ENCODE results near the gene TNFRSF8.
"Not testable (repeated sequence)": the region's sequence is repeated elsewhere in the genome, so short reads cannot be mapped to it uniquely, and the experiment has no call there.

TNFRSF8 gene

DNA sequence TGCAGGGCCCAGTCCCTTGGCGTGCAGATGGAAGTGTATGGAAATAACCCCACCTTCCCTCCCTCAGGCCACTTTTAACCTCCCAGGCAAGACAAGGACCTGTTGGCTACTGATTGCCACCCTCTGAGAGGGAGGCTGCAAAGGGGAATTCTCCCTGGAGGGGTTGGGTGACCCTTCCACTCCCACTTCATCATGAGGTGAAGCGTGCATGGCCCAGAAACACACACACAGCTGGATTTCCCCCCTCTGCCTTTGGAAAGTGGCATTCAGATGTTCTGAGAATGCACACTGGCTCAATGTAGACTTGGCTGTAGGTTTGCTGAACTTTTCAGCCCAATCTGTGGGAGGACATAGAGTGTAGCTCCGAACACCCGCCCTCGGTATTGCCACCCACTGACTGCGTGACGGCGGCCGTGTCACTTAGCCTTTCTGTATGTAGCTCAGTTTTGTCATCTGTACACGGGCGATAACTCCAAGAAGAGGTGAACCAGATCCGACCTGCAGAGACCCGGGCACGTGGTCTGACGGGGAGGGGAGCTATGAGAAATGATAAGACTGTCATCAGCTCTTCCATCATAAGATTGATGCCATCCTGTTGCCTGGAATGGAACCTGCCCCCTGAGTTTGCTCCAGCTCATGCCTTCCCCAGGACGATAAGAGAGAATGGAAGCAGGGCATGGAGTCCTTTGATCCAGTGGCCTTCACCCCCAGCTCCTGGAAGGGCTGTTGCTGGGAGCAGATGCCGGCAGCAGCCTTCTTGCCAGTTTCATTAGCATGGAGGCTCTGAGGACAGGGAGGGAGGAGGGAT, 24.5 kb upstream of the TNFRSF8 start:
- DNase-seq: no peak

DNA sequence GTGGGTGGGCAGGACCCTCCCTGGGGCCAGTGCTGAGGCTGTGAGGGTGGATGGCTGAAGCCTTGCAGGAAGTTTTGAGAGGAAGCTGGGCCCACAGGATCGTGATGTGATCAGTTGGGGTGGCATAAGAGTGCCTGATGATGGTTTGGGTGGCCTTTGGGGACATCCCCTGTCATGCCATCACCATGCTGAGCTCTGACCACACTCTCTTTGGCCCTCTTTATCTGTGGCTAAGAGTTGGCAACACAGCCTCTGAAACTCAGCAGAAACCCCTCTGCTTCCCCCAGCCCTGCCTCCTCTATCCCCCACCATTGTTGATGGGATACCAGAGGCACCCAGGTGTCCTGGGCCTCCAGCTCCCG, 24.0 kb upstream of the TNFRSF8 start:
- DNase-seq: no peak

DNA sequence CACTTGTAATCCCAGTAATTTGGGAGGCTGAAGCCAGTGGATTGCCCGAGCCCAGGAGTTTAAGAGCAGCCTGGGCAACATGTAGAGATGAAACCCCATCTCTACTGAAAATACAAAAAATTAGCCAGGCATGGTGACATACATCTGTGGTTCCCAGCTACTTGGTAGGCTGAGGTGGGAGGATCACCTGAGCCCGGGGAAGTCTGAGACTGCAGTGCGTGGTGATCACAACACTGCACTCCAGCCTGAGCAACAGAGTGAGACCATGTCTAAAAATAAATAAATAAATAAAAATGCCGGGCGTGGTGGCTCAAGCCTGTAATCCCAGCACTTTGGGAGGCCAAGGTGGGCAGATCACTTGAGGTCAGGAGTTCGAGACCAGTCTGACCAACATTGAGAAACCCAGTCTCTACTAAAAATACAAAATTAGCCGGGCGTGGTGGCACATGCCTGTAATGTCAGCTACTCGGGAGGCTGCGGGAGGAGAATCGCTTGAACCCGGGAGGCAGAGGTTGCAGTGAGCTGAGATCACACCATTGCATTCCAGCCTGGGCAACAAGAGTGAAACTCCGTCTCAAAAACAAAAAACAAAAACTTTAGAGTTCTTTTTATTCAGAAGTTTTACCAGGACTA, 23.2 kb upstream of the TNFRSF8 start:
- not testable (repeated sequence) for DNase-seq

DNA sequence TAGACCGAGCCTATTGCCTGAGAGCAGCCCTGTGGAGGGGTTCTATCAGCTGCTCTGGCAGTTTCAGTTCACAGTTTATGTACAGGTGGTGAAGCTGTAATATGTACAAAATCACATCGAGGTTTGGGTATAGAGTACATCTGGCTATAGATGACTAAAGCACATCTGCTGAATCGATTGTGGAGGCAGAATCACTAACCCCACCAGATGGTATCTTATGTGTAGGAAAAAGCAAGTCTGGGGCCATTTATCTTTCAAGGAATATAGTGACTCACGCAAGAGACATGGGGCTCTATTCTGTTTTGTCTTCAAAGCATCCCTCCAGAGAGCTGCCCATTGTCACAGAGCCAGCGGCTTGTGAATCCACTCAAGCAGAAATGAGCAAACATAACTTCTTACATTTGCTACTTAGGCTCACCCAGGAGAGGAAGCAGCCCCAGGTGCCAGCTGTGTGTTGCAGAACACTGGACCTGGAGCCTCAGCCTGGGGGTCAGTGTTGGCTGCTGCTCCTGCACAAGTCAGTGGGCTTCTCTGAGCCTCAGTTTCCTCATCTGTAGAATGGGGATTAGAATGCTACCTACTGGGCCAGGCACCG, 22.5 kb upstream of the TNFRSF8 start:
- DNase-seq: peak in 1 of 51 donors; percentile 29

DNA sequence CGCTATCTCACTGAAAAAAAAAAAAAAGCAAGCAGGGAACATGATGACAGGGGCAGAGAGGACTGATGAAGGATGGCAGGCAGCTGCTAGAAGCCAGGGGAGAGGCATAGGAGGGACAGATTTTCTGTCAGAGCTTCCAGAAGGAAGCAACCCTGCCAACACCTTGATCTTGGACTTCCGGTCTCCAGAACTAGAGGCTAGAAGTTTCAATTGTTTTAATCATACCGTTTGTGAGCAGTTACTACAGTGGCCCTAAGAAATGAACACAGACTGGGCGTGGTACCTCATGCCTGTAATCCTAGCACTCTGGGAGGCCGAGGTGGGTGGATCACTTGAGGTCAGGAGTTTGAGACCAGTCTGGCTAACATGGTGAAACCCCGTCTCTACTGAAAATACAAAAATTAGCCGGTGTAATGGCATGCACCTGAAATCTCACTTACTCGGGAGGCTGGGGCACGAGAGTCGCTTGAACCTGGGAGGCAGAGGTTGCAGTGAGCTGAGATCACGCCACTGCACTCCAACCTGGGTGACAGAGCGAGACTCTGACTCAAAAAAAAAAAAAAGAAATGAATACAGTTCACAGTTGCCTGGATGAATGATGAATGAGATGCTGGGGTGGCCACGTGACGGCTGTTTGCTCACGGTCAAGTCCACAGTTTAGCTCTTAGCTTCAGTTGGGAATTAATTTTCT, 18.8 kb upstream of the TNFRSF8 start:
- peak in 3 of 51 donors; percentile 3 to 22 (median 6) for DNase-seq

DNA sequence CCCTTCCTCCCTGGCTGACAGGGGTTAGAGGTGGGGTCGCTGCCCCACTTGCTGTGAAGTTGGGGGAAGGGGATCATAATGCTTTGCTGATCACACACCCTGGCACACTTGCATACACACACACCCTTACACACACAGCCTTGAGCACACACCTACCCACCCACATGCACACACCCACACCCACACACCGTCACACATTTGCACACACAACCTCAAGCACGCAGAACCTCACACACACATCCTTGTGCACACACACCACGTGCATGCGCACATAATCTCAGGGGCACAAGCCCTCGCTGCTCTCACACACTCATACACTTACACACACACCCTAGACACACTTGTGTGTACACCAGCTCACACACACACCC, 16.4 kb upstream of the TNFRSF8 start:
- DNase-seq: no peak

DNA sequence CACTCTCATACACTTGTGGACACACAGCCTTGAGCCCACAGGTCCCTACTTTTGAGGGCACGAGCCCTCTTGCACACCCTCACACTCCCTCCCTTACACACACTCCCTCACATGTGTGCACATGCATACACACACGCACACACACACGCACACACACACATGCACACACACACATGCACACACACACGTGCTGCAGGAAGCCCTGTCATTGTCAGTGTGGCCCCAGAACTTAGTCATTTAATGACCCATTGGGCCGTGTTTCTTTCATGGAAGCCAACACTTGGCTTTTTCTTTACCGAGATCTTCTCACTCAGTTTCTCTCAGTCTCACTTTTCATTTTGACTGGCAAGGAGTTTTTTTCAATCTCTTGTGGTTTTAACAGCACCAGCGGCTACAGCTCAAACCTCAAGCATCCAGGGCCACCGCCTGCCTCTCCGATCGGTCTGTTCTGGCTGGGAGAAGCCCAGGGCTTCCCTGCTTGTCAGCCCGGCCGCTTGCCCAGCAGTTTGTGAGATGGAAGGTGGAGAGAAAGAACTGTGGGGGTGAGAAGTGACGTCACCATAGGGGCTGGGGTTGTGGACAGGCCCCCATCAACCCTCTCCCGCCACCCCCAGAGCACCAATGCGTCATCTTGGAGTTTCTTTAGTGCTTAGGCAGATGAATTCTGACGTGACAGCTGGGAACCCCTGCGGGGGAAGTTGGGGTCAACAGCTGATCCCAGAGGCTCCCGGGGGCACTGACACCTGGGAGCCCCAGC, 15.8 kb upstream of the TNFRSF8 start:
- DNase-seq: no peak

DNA sequence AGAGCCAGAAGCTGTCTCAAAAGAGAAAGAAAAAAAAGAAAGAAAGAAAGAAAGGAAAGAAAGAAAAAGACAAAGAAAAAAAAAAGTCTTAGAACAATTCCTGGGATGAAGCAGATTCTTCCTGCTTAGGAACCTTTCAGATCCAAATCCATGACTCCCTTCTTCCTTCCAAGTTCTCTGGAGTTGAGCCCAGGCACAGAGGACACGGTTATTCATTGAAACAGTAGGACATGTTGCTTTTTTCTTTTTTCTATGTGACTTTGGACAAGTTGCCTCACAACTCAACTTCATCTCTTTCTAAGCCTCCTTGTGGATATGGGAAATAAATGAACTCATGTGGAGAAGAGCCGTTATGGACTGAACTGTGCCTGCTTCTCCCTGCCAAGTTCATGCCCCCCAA, 14.7 kb upstream of the TNFRSF8 start:
- DNase-seq: peak in 11 of 51 donors; percentile 5 to 42 (median 22)

DNA sequence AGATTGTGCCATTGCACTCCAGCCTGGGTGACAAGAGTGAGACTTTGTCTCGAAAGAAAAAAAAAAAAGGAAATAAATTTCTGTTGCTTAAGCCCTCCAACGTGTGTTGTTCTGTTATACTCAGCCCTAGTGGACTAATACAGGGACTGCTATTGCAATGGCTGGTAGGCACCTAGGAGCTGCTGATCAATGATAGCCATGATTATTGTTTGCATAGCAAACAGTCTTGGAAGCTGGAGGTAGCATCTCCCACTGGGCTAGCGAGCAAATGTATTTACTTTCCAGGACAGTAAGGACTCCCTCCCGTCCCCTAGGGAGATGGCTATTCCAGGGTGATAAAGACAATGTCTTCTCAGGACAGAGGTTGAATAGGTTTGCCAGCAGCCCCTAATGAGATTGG, 13.5 kb upstream of the TNFRSF8 start:
- DNase-seq: no peak

DNA sequence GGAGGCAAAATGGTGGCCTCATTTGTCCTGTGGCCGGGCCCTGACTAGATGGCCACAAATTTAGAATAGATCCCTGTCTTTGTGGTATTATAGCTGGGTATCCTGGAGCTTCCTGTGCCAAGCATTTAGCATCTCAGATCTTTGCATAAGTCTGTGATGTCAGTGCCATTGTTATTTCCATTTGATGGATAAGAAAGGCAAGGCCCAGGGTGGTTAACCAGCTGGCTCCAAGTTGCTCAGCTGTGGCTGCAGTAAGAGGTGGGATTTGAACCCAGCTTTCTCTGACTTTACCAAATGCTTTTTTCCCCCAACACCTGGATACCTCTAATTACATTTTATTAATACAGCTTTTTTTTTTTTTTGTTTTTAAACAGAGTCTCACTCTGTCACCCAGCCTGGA, 11.7 kb upstream of the TNFRSF8 start:
- DNase-seq: no peak

DNA sequence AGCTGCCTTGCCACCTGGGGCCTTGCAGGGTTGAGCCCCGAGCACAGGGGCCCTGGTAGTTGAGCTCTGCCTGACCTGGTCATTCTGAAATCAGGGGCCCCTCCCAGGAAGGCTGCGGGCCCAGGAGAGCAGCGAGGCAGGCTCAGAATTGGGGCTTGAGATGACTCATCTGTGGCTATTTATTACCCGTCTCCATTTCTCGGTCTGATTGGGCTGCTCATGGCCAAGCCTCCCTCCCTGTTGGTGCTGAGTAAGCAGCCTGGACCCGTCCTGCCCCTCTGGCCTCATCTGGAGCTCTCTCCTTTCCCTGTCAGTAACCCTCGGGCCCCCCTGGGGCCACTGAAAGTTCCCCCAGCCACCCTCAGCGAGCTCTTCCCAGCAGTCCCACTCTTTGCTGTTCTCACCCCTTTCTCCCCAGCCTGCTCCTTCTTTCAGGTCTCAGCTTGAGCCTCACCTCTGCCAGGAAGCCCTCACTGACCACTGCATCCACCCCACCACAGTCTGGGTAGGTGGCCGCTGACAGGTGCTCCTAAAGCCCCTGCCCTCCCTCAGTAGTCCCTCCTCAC, 11.0 kb upstream of the TNFRSF8 start:
- peak in 10 of 51 donors; percentile 7 to 53 (median 24) for DNase-seq

DNA sequence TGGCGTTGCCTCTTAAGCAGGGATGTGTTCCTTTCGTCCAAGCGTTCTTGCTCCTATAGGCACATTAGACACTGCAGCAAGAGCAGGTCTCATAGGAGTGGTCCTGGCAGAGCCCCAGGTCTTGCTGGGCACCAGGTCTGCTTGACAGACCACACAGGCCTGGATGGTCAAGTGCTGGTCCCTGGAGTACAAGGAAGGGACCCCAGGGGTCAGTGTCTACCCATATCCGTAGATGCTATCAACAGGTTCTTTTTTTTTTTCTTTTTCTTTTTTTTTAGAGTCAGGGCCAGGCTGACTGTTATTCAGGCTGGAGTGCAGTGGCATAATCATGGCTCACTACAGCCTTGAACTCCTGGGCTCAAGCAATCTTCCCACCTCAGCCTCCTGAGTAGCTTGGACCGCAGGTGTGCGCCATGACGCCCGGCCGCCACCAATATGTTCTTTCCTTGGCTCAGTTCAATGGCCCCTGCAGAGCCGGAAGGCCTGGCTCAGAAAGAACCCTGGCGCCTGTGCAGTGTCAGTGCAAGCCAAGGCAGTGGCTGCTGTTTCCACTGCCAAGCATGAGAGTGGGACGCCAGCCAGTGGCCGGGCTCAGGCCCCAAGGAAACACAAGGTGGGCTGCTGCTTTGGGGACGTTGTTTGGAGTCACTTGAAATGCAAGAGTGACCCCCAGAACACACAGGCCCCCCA, 10.0 kb upstream of the TNFRSF8 start:
- peak in 29 of 51 donors; percentile 5 to 64 (median 39) for DNase-seq

DNA sequence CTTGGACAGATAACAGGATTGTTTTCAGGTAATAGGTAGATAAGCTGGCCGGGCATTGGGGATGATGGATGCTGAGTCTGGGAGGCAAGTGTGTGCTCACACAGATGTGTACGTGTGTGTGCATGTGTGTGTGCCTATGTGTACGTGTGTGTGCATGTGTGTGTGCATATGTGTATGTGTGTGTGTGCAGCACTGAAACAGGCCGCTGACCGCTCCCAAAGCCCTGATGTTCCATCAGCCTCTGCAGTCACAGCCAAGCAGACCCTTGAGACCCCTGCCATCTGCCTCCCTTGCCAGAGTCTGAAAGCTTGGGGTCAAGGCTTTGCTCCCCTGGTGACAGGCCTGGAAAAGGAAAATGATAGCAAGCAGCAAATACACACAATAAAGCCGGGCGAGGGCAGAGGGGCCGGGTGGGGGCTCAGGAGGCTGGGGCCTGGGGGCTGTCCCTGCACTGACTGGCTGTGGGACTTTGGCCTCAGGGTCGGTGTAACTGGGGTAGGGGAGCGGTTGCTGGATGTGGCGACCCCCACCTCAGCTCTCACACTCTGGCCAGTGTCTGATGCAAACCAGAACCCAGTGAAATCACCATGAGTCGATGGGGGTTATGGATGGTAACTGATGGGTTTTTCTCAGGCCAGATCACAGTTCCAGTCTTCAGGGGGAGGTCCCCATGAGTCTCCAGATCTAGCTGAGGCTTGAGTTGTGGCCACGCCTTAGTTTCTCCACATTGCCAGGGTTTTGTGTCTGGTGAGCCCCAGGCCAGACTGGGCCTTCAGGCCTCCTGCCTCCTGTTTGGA, 9.2 kb upstream of the TNFRSF8 start:
- DNase-seq: no peak

DNA sequence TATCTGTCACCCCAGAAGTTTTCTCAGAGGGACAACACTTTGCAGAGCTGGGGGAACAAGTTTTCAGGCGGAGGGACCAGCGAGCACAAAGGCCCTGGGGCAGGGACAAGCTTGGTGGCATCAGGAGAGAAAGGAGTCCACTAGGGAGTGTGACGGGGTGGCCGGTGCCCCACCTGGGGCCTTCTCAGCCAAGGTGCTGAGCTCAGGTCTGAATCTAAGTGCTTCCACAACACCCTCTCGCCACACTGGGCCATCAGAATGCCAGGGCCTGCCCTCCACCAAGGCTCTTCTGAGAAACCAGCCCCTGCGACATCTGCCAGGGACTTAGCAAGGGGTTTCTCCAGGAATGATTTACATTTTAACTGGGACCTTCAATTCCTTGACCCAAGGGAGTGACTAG, 7.8 kb upstream of the TNFRSF8 start:
- no peak for DNase-seq

DNA sequence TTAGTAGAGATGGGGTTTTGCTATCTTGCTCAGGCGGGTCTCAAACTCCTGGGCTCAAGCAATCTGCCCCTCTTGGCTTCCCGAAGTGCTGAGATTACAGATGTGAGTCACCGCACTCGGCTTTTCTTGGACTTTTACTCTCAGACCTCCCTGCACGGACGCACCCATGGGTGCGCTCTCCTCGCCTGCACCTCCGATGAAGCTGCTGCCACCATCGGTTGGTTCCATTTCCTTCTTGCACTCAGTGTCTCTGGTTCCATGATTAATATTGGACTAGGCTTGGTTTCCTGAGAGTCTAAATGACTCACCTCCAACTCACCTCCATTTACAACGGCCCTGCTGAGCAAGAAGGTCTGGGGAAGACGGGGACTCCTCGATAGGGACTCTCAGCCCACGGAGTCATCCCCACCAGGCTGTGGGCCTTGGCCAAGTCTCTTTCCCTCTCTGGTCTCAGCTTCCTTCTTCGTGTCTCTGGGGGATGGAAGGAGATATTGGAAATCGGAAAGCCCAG, 6.7 kb upstream of the TNFRSF8 start:
- DNase-seq: no peak

DNA sequence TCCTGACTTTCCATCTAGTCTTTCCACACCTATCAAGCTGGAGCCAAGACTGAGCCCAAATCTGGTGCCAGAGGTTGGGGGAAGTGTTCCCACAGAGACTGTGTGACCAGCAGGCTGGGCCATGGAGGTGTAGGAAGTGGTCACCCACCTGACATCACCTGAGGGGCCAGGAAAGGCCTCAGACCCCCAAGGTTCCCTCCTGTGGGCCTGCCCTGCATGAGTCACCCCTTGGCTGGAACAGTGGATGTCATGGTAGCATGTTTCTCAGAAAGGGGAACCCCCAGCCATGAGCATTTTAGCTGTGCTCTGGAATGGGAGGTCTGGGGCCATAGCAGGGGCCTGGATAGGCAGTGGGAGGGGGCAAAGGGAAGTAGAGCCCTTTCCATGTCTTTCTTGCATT, 5.7 kb upstream of the TNFRSF8 start:
- DNase-seq: no peak

DNA sequence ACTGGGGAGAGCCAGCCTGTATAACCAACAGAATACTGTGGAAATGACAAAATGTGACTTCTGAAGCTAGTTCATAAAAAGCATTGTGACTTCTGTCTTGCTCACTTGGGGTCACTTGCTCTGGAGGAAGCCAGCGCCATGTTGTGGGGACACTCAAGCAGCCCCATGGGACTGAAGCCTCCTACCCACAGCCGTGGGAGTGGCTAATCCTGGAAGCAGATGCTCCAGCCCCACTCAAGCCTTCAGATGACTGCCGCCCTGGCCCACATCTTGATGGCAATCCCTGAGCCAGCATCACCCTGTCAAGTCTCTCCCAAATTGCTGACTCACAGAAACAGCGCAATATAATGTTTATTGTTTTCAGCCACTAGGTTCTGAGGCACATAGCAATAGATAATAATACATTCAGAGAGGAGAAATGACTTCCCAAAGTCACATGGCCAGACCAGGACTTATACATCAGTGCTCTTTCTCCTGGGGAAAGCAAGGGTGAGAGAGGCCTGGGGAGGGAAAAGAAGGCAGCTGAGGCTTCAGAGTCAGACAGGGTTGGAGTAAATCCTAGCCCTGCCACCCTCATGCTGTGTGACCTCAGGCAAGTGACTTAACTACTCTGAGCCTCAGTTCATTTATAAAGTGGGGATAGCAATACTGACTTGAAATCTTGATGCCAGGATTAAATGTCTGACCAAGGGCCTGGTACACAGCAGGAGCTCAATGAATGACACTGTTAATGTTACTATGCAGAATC, 5.0 kb upstream of the TNFRSF8 start:
- DNase-seq: no peak

DNA sequence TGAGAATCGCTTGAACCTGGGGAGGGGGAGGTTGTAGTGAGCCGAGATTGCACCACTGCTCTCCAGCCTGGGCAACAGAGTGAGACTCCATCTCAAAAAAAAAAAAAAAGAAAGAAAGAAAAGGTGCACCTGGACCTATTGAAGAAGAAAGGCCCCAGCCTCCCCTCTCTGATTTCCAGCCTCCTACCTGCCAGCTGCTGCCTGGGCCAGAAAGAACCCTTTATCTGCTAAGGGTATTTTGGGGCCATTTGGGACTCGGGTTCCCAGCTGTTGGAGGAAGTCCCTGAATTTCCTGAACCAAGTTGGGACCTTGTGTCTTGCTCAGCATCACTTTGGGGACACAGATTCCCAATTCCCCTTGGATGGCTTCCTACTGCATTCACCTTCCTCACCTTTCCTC, 3.9 kb upstream of the TNFRSF8 start:
- no peak for DNase-seq
